ENCODE data around the gene ARID5B. TPM values are rescaled to one million over a fixed set of nuclear protein-coding genes. Genes with fewer than 3 reads are reported as not detected.

ARID5B gene
- total and polyA plus RNA-seq, 2 of the 4 experiments (the other 2 are of a cell fraction) = 41.0 to 125 TPM

- TF ChIP-seq SMC3 (IDR thresholded peaks at IDR 0.05; ENCODE audit: low read depth, low read length) (no peak), RAD21 (IDR thresholded peaks at IDR 0.05; ENCODE audit: low read length) (no peak)
Observed at GRCh38 chr10:62083412-62084267, 182.1 kb downstream of the ARID5B start (continued).

GRCh38 chr10:62084451-62084850, 183.0 kb downstream of the ARID5B start:
- WGBS, 2 experiments (ENCODE audit: extremely low coverage in 2 of 2, insufficient read length in 1 of 2) = no CpG with 5 or more reads among the region's 2 CpGs
- peaks cover 10% of the 10 kb centered on the region for H3K9me1 ChIP-seq (ENCODE audit: insufficient read depth, low read length)
- ChIA-PET POLR2A (ENCODE audit: unreplicated experiment) (interaction anchor here (0.6 kb wide), 1 partner anchor 35 kb away, joined by 3 read pairs; no protein-coding TSS in a partner anchor), CTCF (interaction anchor here (0.6 kb wide), 1 partner anchor 9 kb away, joined by 3 read pairs; no protein-coding TSS in a partner anchor)
- intact Hi-C loops (cut with micrococcal nuclease) (loop anchor here (2.0 kb wide), 1 partner anchor 160 kb away; no protein-coding TSS in a partner anchor), dilution Hi-C loops (cut with HindIII; ENCODE audit: low sequenced_read_pairs, unreplicated experiment) (no loop called here), in situ Hi-C loops (cut with MboI; ENCODE audit: low sequenced_read_pairs) (loop anchor here (25.0 kb wide), 1 partner anchor 1053 kb away; the partner anchor contains the start of gene NRBF2)
- no peak for TF ChIP-seq RAD21 (IDR thresholded peaks at IDR 0.05; ENCODE audit: low read length)
- TF ChIP-seq CEBPB (IDR thresholded peaks at IDR 0.05; ENCODE audit: low read depth, low read length) = peak; percentile 48; the same call in 1 of the 2 replicates
- H3K4me1 ChIP-seq (ENCODE audit: control insufficient read depth, insufficient read depth, low read length) = peaks cover 30% of the 10 kb centered on the region
- peaks cover 11 to 58% of the 10 kb centered on the region in 2 experiments for H3K79me1 ChIP-seq (ENCODE audit: low read depth in 1 of 2, low read length in 2 of 2)
- H3K4ac ChIP-seq (ENCODE audit: low read depth, low read length) = peak overlapping the region; percentile 90
- H3K56ac ChIP-seq (ENCODE audit: extremely low read depth, insufficient read depth, low read length) = peak overlapping the region; percentile 50; the same call in 1 of the 2 replicates
- no peak for DNase-seq
- H3K27me3 ChIP-seq (ENCODE audit: control insufficient read depth, insufficient read depth, low read length) = no peaks in the 10 kb centered on the region
- H2AFZ ChIP-seq (replicated peaks; ENCODE audit: low read length, poor library complexity) = no peak overlapping the region
- peak overlapping the region; percentile 81 for H4K91ac ChIP-seq (ENCODE audit: insufficient read depth, low read depth, low read length)
- H4K8ac ChIP-seq (ENCODE audit: low read depth in 2 of 2, low read length in 2 of 2) = peak overlapping the region; percentile 10 to 81; a peak in 2 of 4 replicates
- H3K4me3 ChIP-seq (ENCODE audit: insufficient read depth, low read depth, low read length) = no peak overlapping the region
- peaks cover 56% of the 10 kb centered on the region for H3K36me3 ChIP-seq (ENCODE audit: control insufficient read depth, insufficient read depth, low read length)
- no peaks in the 10 kb centered on the region for H3K9me3 ChIP-seq (ENCODE audit: control insufficient read depth, insufficient read depth, low read length)
- peak overlapping the region; percentile 95 for H3K14ac ChIP-seq (replicated peaks; ENCODE audit: low read depth, low read length)
- peak overlapping the region; percentile 97; the same call in 1 of the 2 replicates for H4K5ac ChIP-seq (ENCODE audit: low read depth, low read length)
- ATAC-seq (ENCODE audit: low read depth) = no peak
- peak overlapping the region; percentile 86; the same call in 1 of the 2 replicates for H3K23ac ChIP-seq (ENCODE audit: low read depth, low read length)
- H4K20me1 ChIP-seq (ENCODE audit: insufficient read depth, low read length) = peaks cover 21% of the 10 kb centered on the region
- peak overlapping the region; percentile 47 for H3K9ac ChIP-seq (ENCODE audit: low read depth, low read length)
- BruUV-seq (replicated peaks) = no TSS peak
- peak overlapping the region; percentile 89; the same call in 1 of the 2 replicates for H2AK5ac ChIP-seq (ENCODE audit: low read depth, low read length)
- peak overlapping the region; percentile 93; the same call in 1 of the 2 replicates for H3K27ac ChIP-seq (ENCODE audit: insufficient read depth, low read length)
- 0 out of 3 replicates have a peak overlapping the region, but pooled peaks have one; percentile 76 for H2BK15ac ChIP-seq (ENCODE audit: low read depth, low read length)
- H2AK9ac ChIP-seq (replicated peaks; ENCODE audit: low read depth, low read length, poor library complexity) = no peak overlapping the region
- peak overlapping the region; percentile 25; the same call in 1 of the 2 replicates for H3K4me2 ChIP-seq (ENCODE audit: low read depth, low read length)
- peak overlapping the region; percentile 93 for H2BK5ac ChIP-seq (ENCODE audit: low read depth, low read length, poor library complexity, severe bottlenecking)
- H3K18ac ChIP-seq (ENCODE audit: low read depth, low read length) = peak overlapping the region; percentile 95
- peak overlapping the region; percentile 70; the same call in 1 of the 2 replicates for H2BK20ac ChIP-seq (ENCODE audit: low read depth, low read length)
- H2BK120ac ChIP-seq (ENCODE audit: low read depth, low read length) = peak overlapping the region; percentile 87
